Natural killer cell (primary cell): ENCODE measurements around the gene DHX34. TPM values are rescaled to one million over a fixed set of nuclear protein-coding genes. Genes with fewer than 3 reads are reported as not detected.

Experiments
- ATAC-seq, 3 donors: fragments of 150-1000 bp in 2 of 3; fragments of 200-7000 bp in 1 of 3; cut with Tn5 transposase; 1 replicate in 1 of 3; 2 replicates in 2 of 3; pipeline ENCODE4 v1.10.0; 2021; ENCODE audit warnings: mild to moderate bottlenecking in 2 of 3, moderate library complexity in 2 of 3
- DNase-seq, 2 donors: peaks; one replicate each; pipeline versions ENCODE4 v3.0.0 to v3.0.0-alpha.2; 2013 to 2021; ENCODE audit warnings: mixed read lengths in 1 of 2
- H3K27ac ChIP-seq: one replicate; pipeline ENCODE4 v1.5.1; 2013; ENCODE audit warnings: mild to moderate bottlenecking, low read length
- H3K27me3 ChIP-seq: one replicate; pipeline ENCODE4 v1.6.1; 2013; ENCODE audit warnings: low read length; ENCODE audit not compliant: control insufficient read depth, insufficient read depth
- H3K36me3 ChIP-seq: one replicate; pipeline ENCODE4 v1.6.1; 2013; ENCODE audit warnings: low read length; ENCODE audit not compliant: control insufficient read depth, insufficient read depth
- H3K4me1 ChIP-seq: one replicate; pipeline ENCODE4 v1.6.1; 2013; ENCODE audit warnings: low read length; ENCODE audit not compliant: control insufficient read depth, insufficient read depth
- H3K4me3 ChIP-seq: one replicate; pipeline ENCODE4 v1.5.1; 2013; ENCODE audit warnings: low read length
- H3K9me3 ChIP-seq: one replicate; pipeline ENCODE4 v1.6.1; 2013; ENCODE audit warnings: low read length; ENCODE audit not compliant: control insufficient read depth, insufficient read depth
- H3K27ac Mint-ChIP-seq, 2 donors: one replicate each; pipeline ENCODE4 v1.8.0; 2022; ENCODE audit warnings: mild to moderate bottlenecking in 2 of 2, mixed read lengths in 2 of 2, moderate library complexity in 1 of 2
- H3K27me3 Mint-ChIP-seq, 2 donors: one replicate each; pipeline ENCODE4 v1.8.0; 2022; ENCODE audit warnings: low read depth in 2 of 2, mixed read lengths in 2 of 2
- H3K36me3 Mint-ChIP-seq: one replicate; pipeline ENCODE4 v1.8.0; 2022; ENCODE audit warnings: mixed read lengths
- H3K4me1 Mint-ChIP-seq, 2 donors: one replicate each; pipeline ENCODE4 v1.8.0; 2022; ENCODE audit warnings: mixed read lengths in 2 of 2
- H3K4me3 Mint-ChIP-seq: one replicate; pipeline ENCODE4 v1.8.0; 2022; ENCODE audit warnings: mild to moderate bottlenecking, moderate library complexity, mixed read lengths
- H3K9me3 Mint-ChIP-seq, 2 donors: one replicate each; pipeline ENCODE4 v1.8.0; 2022; ENCODE audit warnings: mixed read lengths in 2 of 2
- CTCF ChIP-seq: fragments of 200-600 bp; IDR thresholded peaks from one replicate; pipeline ENCODE4 v1.8.0; 2022; ENCODE audit warnings: antibody characterized with exemption
- WGBS: methylation state at CpG from one replicate; pipeline ENCODE4 v1.1.7; 2013; ENCODE audit warnings: missing lambda C conversion rate; ENCODE audit not compliant: insufficient coverage; 5-methylcytosine and 5-hydroxymethylcytosine counted together
- intact Hi-C: fragments of 100-400 bp; cut with micrococcal nuclease; formaldehyde crosslinking; loops from one replicate; pipeline ENCODE4 v1.14.2; 2022
- total RNA-seq, 4 donors: library from RNA; stranded (reverse); fragments of 120-200 nt in 1 of 4; gene quantifications; one replicate each; pipeline versions ENCODE4 v1.2.3 to v1.2.4, GENCODE V29; 2013 to 2022

The DHX34 gene
- total RNA-seq, 3 donors from 2014 or later (not counting 1 experiment from before 2014, with no cell fraction given) = 19.8 to 25.9 (median 20.0) TPM

- 82% methylated on average over 10 of the region's 10 CpGs for WGBS
- Mint-ChIP-seq H3K27me3 (no peaks in the 10 kb centered on the region), H3K36me3 (no peaks in the 10 kb centered on the region), H3K4me3 (no peak overlapping the region), H3K4me1 (peaks cover 8 to 16% of the 10 kb centered on the region in 2 donors), H3K9me3 (peaks cover 0 to 2% of the 10 kb centered on the region in 2 donors), H3K27ac (peak overlapping the region in 1 of 2 donors; percentile 17)
- Histone ChIP-seq H3K36me3 (no peaks in the 10 kb centered on the region), H3K27me3 (no peaks in the 10 kb centered on the region), H3K9me3 (no peaks in the 10 kb centered on the region), H3K27ac (no peak overlapping the region), H3K4me1 (peaks cover 25% of the 10 kb centered on the region), H3K4me3 (no peak overlapping the region)
- no peak for ATAC-seq
- intact Hi-C loops = no loop called here
- no peak for TF ChIP-seq CTCF
- DNase-seq = no peak
Observed at GRCh38 chr19:47339196-47339880, 9.8 kb upstream of the DHX34 start.

GRCh38 chr19:47340477-47341208 lies 8.5 kb upstream of the DHX34 start:
- no peak for ATAC-seq
- intact Hi-C loops = no loop called here
- no peak overlapping the region for H3K27ac ChIP-seq
- H3K9me3 ChIP-seq = no peaks in the 10 kb centered on the region
- Mint-ChIP-seq H3K4me3 (no peak overlapping the region), H3K27ac (no peak overlapping the region), H3K36me3 (no peaks in the 10 kb centered on the region), H3K4me1 (peaks cover 8 to 16% of the 10 kb centered on the region in 2 donors), H3K9me3 (peaks cover 0 to 2% of the 10 kb centered on the region in 2 donors), H3K27me3 (no peaks in the 10 kb centered on the region)
- H3K36me3 ChIP-seq = no peaks in the 10 kb centered on the region
- DNase-seq = no peak
- WGBS = 95% methylated on average over 29 of the region's 29 CpGs
- no peak for TF ChIP-seq CTCF
- peaks cover 17% of the 10 kb centered on the region for H3K4me1 ChIP-seq
- no peaks in the 10 kb centered on the region for H3K27me3 ChIP-seq
- H3K4me3 ChIP-seq = no peak overlapping the region

DNA sequence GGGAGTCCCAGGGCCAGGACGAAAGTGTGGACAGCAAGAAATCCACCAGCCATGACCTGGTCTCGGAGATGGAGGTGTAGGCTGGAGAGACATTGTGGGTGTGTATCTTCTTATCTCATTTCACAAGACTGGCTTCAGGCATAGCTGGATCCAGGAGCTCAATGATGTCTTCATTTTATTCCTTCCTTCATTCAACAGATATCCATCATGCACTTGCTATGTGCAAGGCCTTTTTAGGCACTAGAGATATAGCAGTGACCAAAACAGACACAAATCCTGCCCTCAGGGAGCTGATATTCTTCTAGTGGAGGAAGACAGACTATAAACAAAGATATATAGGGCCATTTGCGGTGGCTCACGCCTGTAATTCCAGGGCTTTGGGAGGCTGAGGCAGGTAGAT lies 7.4 kb upstream of the DHX34 start:
- intact Hi-C loops = no loop called here
- no peak for ATAC-seq
- H3K27ac ChIP-seq = no peak overlapping the region
- Mint-ChIP-seq H3K9me3 (no peaks in the 10 kb centered on the region), H3K27ac (no peak overlapping the region), H3K36me3 (no peaks in the 10 kb centered on the region), H3K4me3 (no peak overlapping the region), H3K27me3 (no peaks in the 10 kb centered on the region), H3K4me1 (peaks cover 2 to 5% of the 10 kb centered on the region in 2 donors)
- H3K4me1 ChIP-seq = peaks cover 6% of the 10 kb centered on the region
- no peaks in the 10 kb centered on the region for H3K9me3 ChIP-seq
- no peak for TF ChIP-seq CTCF
- no peaks in the 10 kb centered on the region for H3K27me3 ChIP-seq
- H3K4me3 ChIP-seq = no peak overlapping the region
- 93% methylated on average over 3 of the region's 4 CpGs for WGBS
- no peak for DNase-seq
- no peaks in the 10 kb centered on the region for H3K36me3 ChIP-seq
